Fibroblast of gingiva (primary cell): ENCODE measurements around the gene KRT14.
"Not testable (repeated sequence)": the region's sequence is repeated elsewhere in the genome, so short reads cannot be mapped to it uniquely, and the experiment has no call there.

Experiments
- DNase-seq: peaks from one replicate; pipeline ENCODE4 v3.0.0-alpha.2; 2011; ENCODE audit warnings: low read depth

The KRT14 gene

GRCh38 chr17:41606930-41607329, 20.2 kb upstream of the KRT14 start:
- DNase-seq = not testable (repeated sequence)

GRCh38 chr17:41602524-41602923, 15.8 kb upstream of the KRT14 start:
- DNase-seq = no peak

- no peak for DNase-seq
These were observed 13.6 kb upstream of the KRT14 start for GRCh38 chr17:41600318-41600717.

- no peak for DNase-seq
These were observed 13.0 kb upstream of the KRT14 start for GRCh38 chr17:41599680-41600079.

- DNase-seq = no peak
These were observed 8.9 kb upstream of the KRT14 start for GRCh38 chr17:41595585-41595984.

GRCh38 chr17:41594363-41594915, 7.7 kb upstream of the KRT14 start:
- DNase-seq = no peak

- DNase-seq = no peak
These were observed 6.7 kb upstream of the KRT14 start for GRCh38 chr17:41593306-41593981.

GRCh38 chr17:41592601-41593305, 6.1 kb upstream of the KRT14 start:
- no peak for DNase-seq

GRCh38 chr17:41589301-41589700, 2.6 kb upstream of the KRT14 start:
- no peak for DNase-seq

- no peak for DNase-seq
These were observed 1.6 kb upstream of the KRT14 start for GRCh38 chr17:41588126-41588810.

- no peak for DNase-seq
These were observed 1.2 kb downstream of the KRT14 start for GRCh38 chr17:41585301-41586056.

- not testable (repeated sequence) for DNase-seq
These were observed 2.3 kb downstream of the KRT14 start for GRCh38 chr17:41584331-41584927.

- no peak for DNase-seq
These were observed 3.3 kb downstream of the KRT14 start for GRCh38 chr17:41583137-41584127.

GRCh38 chr17:41582061-41582968, 4.4 kb downstream of the KRT14 start:
- DNase-seq = not testable (repeated sequence)

- DNase-seq = no peak
These were observed 5.2 kb downstream of the KRT14 start for GRCh38 chr17:41581366-41582060.

GRCh38 chr17:41580687-41581365, 5.9 kb downstream of the KRT14 start:
- no peak for DNase-seq

- no peak for DNase-seq
These were observed 6.5 kb downstream of the KRT14 start for GRCh38 chr17:41580244-41580575.
